HFF-Myc (cell line): ENCODE measurements around the gene ARHGAP21.
"Not testable (repeated sequence)": the region's sequence is repeated elsewhere in the genome, so short reads cannot be mapped to it uniquely, and the experiment has no call there.

ENCODE experiments used
- DNase-seq: peaks from one replicate; pipeline ENCODE4 v3.0.0-alpha.2; 2011; ENCODE audit warnings: low read depth; ENCODE audit errors: extremely low read depth
- H3K4me3 ChIP-seq: replicated peaks from 2 replicates; pipeline ENCODE4 v1.5.1; 2011; ENCODE audit warnings: low read depth, mild to moderate bottlenecking, control low read depth, low read length
- CTCF ChIP-seq: IDR thresholded peaks from 2 replicates; pipeline ENCODE4 v1.5.1; 2012; ENCODE audit warnings: mild to moderate bottlenecking, low read depth, low read length, control low read depth; ENCODE audit errors: missing control alignments

ARHGAP21 gene

GRCh38 chr10:24723788-24724380 is at the start of gene ARHGAP21:
TSS of gene ARHGAP21 (minus strand) at chr10:24723887. CDS start at chr10:24721899, 1,988 bp downstream.
- H3K4me3 ChIP-seq = peak within 1 kb of the TSS; percentile 78
- TF ChIP-seq CTCF = no peak
- DNase-seq = no peak

- DNase-seq = no peak
- H3K4me3 ChIP-seq = no peak overlapping the region
- TF ChIP-seq CTCF = no peak
Measured at GRCh38 chr10:24771943-24772694, 48.4 kb upstream of the ARHGAP21 start.

- H3K4me3 ChIP-seq, DNase-seq: not testable (repeated sequence)
Measured at GRCh38 chr10:24764991-24765390, 41.3 kb upstream of the ARHGAP21 start.

GRCh38 chr10:24762966-24763623 is 39.4 kb upstream of the ARHGAP21 start:
- no peak for TF ChIP-seq CTCF
- H3K4me3 ChIP-seq = no peak overlapping the region
- no peak for DNase-seq

- no peak for DNase-seq
- no peak for TF ChIP-seq CTCF
- no peak overlapping the region for H3K4me3 ChIP-seq
Measured at GRCh38 chr10:24762161-24762924, 38.7 kb upstream of the ARHGAP21 start.

- H3K4me3 ChIP-seq = no peak overlapping the region
- DNase-seq = no peak
- TF ChIP-seq CTCF = no peak
Measured at GRCh38 chr10:24759672-24760071, 36.0 kb upstream of the ARHGAP21 start.

- H3K4me3 ChIP-seq, DNase-seq: not testable (repeated sequence)
Measured at GRCh38 chr10:24758254-24758653, 34.6 kb upstream of the ARHGAP21 start.
